Fibroblast of skin of left biceps (primary cell): ENCODE results near the gene KLHDC2.
A peak's percentile ranks its signal among the peaks of the same experiment; 100 is the strongest.
"Not testable (repeated sequence)": the region's sequence is repeated elsewhere in the genome, so short reads cannot be mapped to it uniquely, and the experiment has no call there.

Experiments used
- DNase-seq, 2 experiments: peaks; one replicate each; pipeline ENCODE4 v3.0.0-alpha.2; 2013; ENCODE audit warnings: low read depth in 2 of 2

Gene KLHDC2

GRCh38 chr14:49767571-49768300 is at the start of gene KLHDC2:
Gene KLHDC2, plus strand, starts transcription at chr14:49768153. Its CDS starts 316 bp downstream, at chr14:49768469.
- peak; percentile 63 to 65 for DNase-seq

GRCh38 chr14:49720744-49721143 is 47.2 kb upstream of the KLHDC2 start:
- no peak for DNase-seq

- not testable (repeated sequence) for DNase-seq
Observed at GRCh38 chr14:49721733-49722435, 46.1 kb upstream of the KLHDC2 start.

GRCh38 chr14:49727171-49727570 is 40.8 kb upstream of the KLHDC2 start:
- no peak for DNase-seq

GRCh38 chr14:49732896-49733295 is 35.1 kb upstream of the KLHDC2 start:
- no peak for DNase-seq

GRCh38 chr14:49733836-49734235 is 34.1 kb upstream of the KLHDC2 start:
- no peak for DNase-seq

GRCh38 chr14:49735669-49736068 is 32.3 kb upstream of the KLHDC2 start:
- DNase-seq = not testable (repeated sequence)

- DNase-seq = no peak
Observed at GRCh38 chr14:49745191-49745590, 22.8 kb upstream of the KLHDC2 start.

GRCh38 chr14:49746476-49746875 is 21.5 kb upstream of the KLHDC2 start:
- DNase-seq = not testable (repeated sequence)

- DNase-seq = no peak
Observed at GRCh38 chr14:49754570-49755097, 13.3 kb upstream of the KLHDC2 start.

- no peak for DNase-seq
Observed at GRCh38 chr14:49755378-49755777, 12.6 kb upstream of the KLHDC2 start.

GRCh38 chr14:49761839-49762551 is 6.0 kb upstream of the KLHDC2 start:
- DNase-seq = no peak

- no peak for DNase-seq
Observed at GRCh38 chr14:49766839-49767238, 1.1 kb upstream of the KLHDC2 start.

- DNase-seq = no peak
Observed at GRCh38 chr14:49767270-49767570, 733 bp upstream of the KLHDC2 start.

GRCh38 chr14:49768301-49769121 is 558 bp downstream of the KLHDC2 start:
- no peak for DNase-seq

GRCh38 chr14:49769171-49769570 is 1.2 kb downstream of the KLHDC2 start:
- no peak for DNase-seq

GRCh38 chr14:49769581-49770211 is 1.7 kb downstream of the KLHDC2 start:
- no peak for DNase-seq

- DNase-seq = no peak
Observed at GRCh38 chr14:49770212-49770817, 2.4 kb downstream of the KLHDC2 start.

- DNase-seq = not testable (repeated sequence)
Observed at GRCh38 chr14:49771691-49772090, 3.7 kb downstream of the KLHDC2 start.

- DNase-seq = no peak
Observed at GRCh38 chr14:49774106-49774505, 6.2 kb downstream of the KLHDC2 start.

- no peak for DNase-seq
Observed at GRCh38 chr14:49778421-49778820, 10.5 kb downstream of the KLHDC2 start.
